Keratinocyte (primary cell): ENCODE results near the gene SKP1. TPM values are rescaled to one million over a fixed set of nuclear protein-coding genes. Genes with fewer than 3 reads are reported as not detected.

ENCODE experiments used
- DNase-seq: peaks from one replicate; pipeline ENCODE4 v3.0.0-alpha.2; 2011; ENCODE audit warnings: low read depth, missing footprints, low spot score
- FAIRE-seq: peaks from 2 replicates; lab custom pipeline; 2011; peaks lifted over from hg19 to GRCh38; lab: Jason Lieb, UNC
- H2AFZ ChIP-seq: 2 replicates; pipeline ENCODE4 v1.6.0; 2012; ENCODE audit warnings: low read length, control low read depth, inconsistent platforms; ENCODE audit not compliant: control insufficient read depth
- H3K27ac ChIP-seq: 2 replicates; pipeline ENCODE4 v1.5.1; 2011; ENCODE audit warnings: low read length; ENCODE audit not compliant: control insufficient read depth, insufficient read depth
- H3K27me3 ChIP-seq: 3 replicates; pipeline ENCODE4 v1.6.0; 2011; ENCODE audit warnings: low read length; ENCODE audit not compliant: control insufficient read depth, insufficient read depth; ENCODE audit errors: extremely low read depth
- H3K36me3 ChIP-seq, 2 experiments: 2 replicates in 1 of 2; 3 replicates in 1 of 2; pipeline ENCODE4 v1.5.1; 2011; ENCODE audit warnings: low read length in 2 of 2, mild to moderate bottlenecking in 1 of 2; ENCODE audit not compliant: control insufficient read depth in 2 of 2, insufficient read depth in 2 of 2; ENCODE audit errors: extremely low read depth in 1 of 2
- H3K4me1 ChIP-seq: 3 replicates; pipeline ENCODE4 v1.5.1; 2011; ENCODE audit warnings: low read length; ENCODE audit not compliant: control insufficient read depth, insufficient read depth; ENCODE audit errors: extremely low read depth
- H3K4me2 ChIP-seq: 3 replicates; pipeline ENCODE4 v1.6.0; 2011; ENCODE audit warnings: low read depth, low read length; ENCODE audit not compliant: control insufficient read depth, insufficient read depth; ENCODE audit errors: extremely low read depth
- H3K4me3 ChIP-seq, 3 experiments: fragments of 200-600 bp in 1 of 3; sonication (generic) in 1 of 3; 2 replicates in 2 of 3; 3 replicates in 1 of 3; pipeline ENCODE4 v1.5.1; 2011 to 2016; ENCODE audit warnings: low read length in 3 of 3, mild to moderate bottlenecking in 3 of 3, control low read depth in 2 of 3, inconsistent platforms in 1 of 3, low read depth in 1 of 3, mixed read lengths in 1 of 3, mixed run types in 1 of 3, moderate library complexity in 1 of 3; ENCODE audit not compliant: control insufficient read depth in 2 of 3, insufficient read depth in 2 of 3; ENCODE audit errors: extremely low read depth in 1 of 3
- H3K79me2 ChIP-seq: 2 replicates; pipeline ENCODE4 v1.6.0; 2012; ENCODE audit warnings: low read length; ENCODE audit not compliant: control insufficient read depth, insufficient read depth
- H3K9ac ChIP-seq: 3 replicates; pipeline ENCODE4 v1.6.0; 2011; ENCODE audit warnings: low read length; ENCODE audit not compliant: control insufficient read depth, insufficient read depth; ENCODE audit errors: extremely low read depth
- H3K9me1 ChIP-seq: 3 replicates; pipeline ENCODE4 v1.6.0; 2011; ENCODE audit warnings: low read length; ENCODE audit not compliant: control insufficient read depth, insufficient read depth; ENCODE audit errors: extremely low read depth
- H3K9me3 ChIP-seq: 2 replicates; pipeline ENCODE4 v1.5.1; 2012; ENCODE audit warnings: low read depth, low read length; ENCODE audit not compliant: control insufficient read depth
- H4K20me1 ChIP-seq: 3 replicates; pipeline ENCODE4 v1.6.0; 2011; ENCODE audit warnings: low read length; ENCODE audit not compliant: control insufficient read depth, insufficient read depth; ENCODE audit errors: extremely low read depth
- EZH2 ChIP-seq: IDR thresholded peaks from one replicate; pipeline ENCODE4 v1.6.1; 2012; ENCODE audit warnings: inconsistent platforms, mild to moderate bottlenecking, low read length, moderate library complexity
- dilution Hi-C: fragments of 300-500 bp; cut with MboI; formaldehyde crosslinking; loops from one replicate; pipeline ENCODE4 v1.7.0; 2020; ENCODE audit warnings: low sequenced_read_pairs; ENCODE audit not compliant: extremely low pct_ligation_motif_present
- polyA plus RNA-seq, 5 experiments: library from polyadenylated mRNA; depleted of rRNA in 3 of 5; stranded (reverse) in 3 of 5; stranded (forward) in 1 of 5; unstranded in 1 of 5; fragments of >200 nt; gene quantifications; 1 replicate in 1 of 5; 2 replicates in 3 of 5; 3 replicates in 1 of 5; pipeline versions ENCODE4 v1.2.1 to v1.2.3, GENCODE V29; 2011 to 2012; ENCODE audit warnings: missing spikeins in 2 of 5, low read depth in 1 of 5, low replicate concordance in 1 of 5
- TF ChIP-seq, protein P1 (sequence below), 3 experiments: IDR thresholded peaks in 1 of 3; conservative IDR thresholded peaks in 1 of 3; optimal IDR thresholded peaks in 1 of 3; 2 replicates in 2 of 3; 3 replicates in 1 of 3; pipeline versions ENCODE3 to v1.5.1; 2011; ENCODE audit warnings: low read length in 3 of 3, mild to moderate bottlenecking in 3 of 3, moderate library complexity in 2 of 3, control low read depth in 1 of 3, inconsistent platforms in 1 of 3; ENCODE audit not compliant: insufficient read depth in 2 of 3; ENCODE audit errors: extremely low read depth in 1 of 3

The SKP1 gene
- polyA plus RNA-seq, 1 donor (not counting 4 experiments of a cell fraction or from before 2014, with no cell fraction given), result 444 TPM

GRCh38 chr5:134140530-134141201 lies 36.1 kb downstream of the SKP1 start:
- dilution Hi-C loops, result no loop called here
- TF ChIP-seq EZH2, result no peak
- TF ChIP-seq, protein P1, sequence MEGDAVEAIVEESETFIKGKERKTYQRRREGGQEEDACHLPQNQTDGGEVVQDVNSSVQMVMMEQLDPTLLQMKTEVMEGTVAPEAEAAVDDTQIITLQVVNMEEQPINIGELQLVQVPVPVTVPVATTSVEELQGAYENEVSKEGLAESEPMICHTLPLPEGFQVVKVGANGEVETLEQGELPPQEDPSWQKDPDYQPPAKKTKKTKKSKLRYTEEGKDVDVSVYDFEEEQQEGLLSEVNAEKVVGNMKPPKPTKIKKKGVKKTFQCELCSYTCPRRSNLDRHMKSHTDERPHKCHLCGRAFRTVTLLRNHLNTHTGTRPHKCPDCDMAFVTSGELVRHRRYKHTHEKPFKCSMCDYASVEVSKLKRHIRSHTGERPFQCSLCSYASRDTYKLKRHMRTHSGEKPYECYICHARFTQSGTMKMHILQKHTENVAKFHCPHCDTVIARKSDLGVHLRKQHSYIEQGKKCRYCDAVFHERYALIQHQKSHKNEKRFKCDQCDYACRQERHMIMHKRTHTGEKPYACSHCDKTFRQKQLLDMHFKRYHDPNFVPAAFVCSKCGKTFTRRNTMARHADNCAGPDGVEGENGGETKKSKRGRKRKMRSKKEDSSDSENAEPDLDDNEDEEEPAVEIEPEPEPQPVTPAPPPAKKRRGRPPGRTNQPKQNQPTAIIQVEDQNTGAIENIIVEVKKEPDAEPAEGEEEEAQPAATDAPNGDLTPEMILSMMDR (optimal IDR thresholded peaks at IDR 0.05 in 1 of 3, IDR thresholded peaks at IDR 0.05 in 1 of 3, conservative IDR thresholded peaks at IDR 0.05 in 1 of 3; ENCODE audit: extremely low read depth in 1 of 3, insufficient read depth in 2 of 3, low read length in 3 of 3), result peak in 2 of 3 experiments; percentile 89 to 90
- FAIRE-seq (peak; percentile 98), DNase-seq (peak; percentile 46)
- peaks cover 49% of the 10 kb centered on the region for H4K20me1 ChIP-seq
- H3K27me3 ChIP-seq, result no peaks in the 10 kb centered on the region
- no peak overlapping the region for H3K9ac ChIP-seq
- H3K27ac ChIP-seq, result no peak overlapping the region
- peaks cover 24% of the 10 kb centered on the region for H3K4me1 ChIP-seq
- H3K9me1 ChIP-seq, result peaks cover 5% of the 10 kb centered on the region
- H3K79me2 ChIP-seq, result peaks cover 4% of the 10 kb centered on the region
- H3K4me3 ChIP-seq, result no peak overlapping the region
- peaks cover 36 to 37% of the 10 kb centered on the region in 2 experiments for H3K36me3 ChIP-seq
- no peak overlapping the region for H3K4me2 ChIP-seq
- H2AFZ ChIP-seq, result no peak overlapping the region
- no peaks in the 10 kb centered on the region for H3K9me3 ChIP-seq

- dilution Hi-C loops, result no loop called here
- no peaks in the 10 kb centered on the region for H3K27me3 ChIP-seq
- no peaks in the 10 kb centered on the region for H3K9me3 ChIP-seq
- no peak overlapping the region for H3K9ac ChIP-seq
- no peak overlapping the region for H3K4me3 ChIP-seq
- H3K9me1 ChIP-seq, result peaks cover 5% of the 10 kb centered on the region
- no peak overlapping the region for H3K4me2 ChIP-seq
- FAIRE-seq (no peak), DNase-seq (no peak)
- H2AFZ ChIP-seq, result no peak overlapping the region
- peaks cover 24% of the 10 kb centered on the region for H3K4me1 ChIP-seq
- TF ChIP-seq, protein P1 (optimal IDR thresholded peaks at IDR 0.05 in 1 of 3, IDR thresholded peaks at IDR 0.05 in 1 of 3, conservative IDR thresholded peaks at IDR 0.05 in 1 of 3; ENCODE audit: extremely low read depth in 1 of 3, insufficient read depth in 2 of 3, low read length in 3 of 3), result no peak
- TF ChIP-seq EZH2, result no peak
- no peaks in the 10 kb centered on the region for H3K79me2 ChIP-seq
- no peak overlapping the region for H3K27ac ChIP-seq
- peaks cover 30 to 33% of the 10 kb centered on the region in 2 experiments for H3K36me3 ChIP-seq
- peaks cover 43% of the 10 kb centered on the region for H4K20me1 ChIP-seq
Measured at GRCh38 chr5:134139891-134140469, 36.8 kb downstream of the SKP1 start.
